Erythroblast (primary cell): ENCODE measurements around the gene VSX1.

Experiments
- DNase-seq, 2 experiments: peaks; one replicate each; lab custom pipeline; 2025; lab: John Stamatoyannopoulos, UW
- GATA1 ChIP-seq: IDR thresholded peaks from 2 replicates; pipeline ENCODE4 v1.6.1; 2011; ENCODE audit warnings: low read depth, mild to moderate bottlenecking, control low read depth, low read length, moderate library complexity
- POLR2A ChIP-seq: IDR thresholded peaks from 2 replicates; pipeline ENCODE4 v1.6.1; 2011; ENCODE audit warnings: mild to moderate bottlenecking, low read length

Gene VSX1

GRCh38 chr20:25081730-25082497 lies at the start of gene VSX1:
Gene VSX1 (minus strand): TSS chr20:25082141. CDS start chr20:25082096, 45 bp downstream.
- TF ChIP-seq POLR2A (no peak), GATA1 (no peak)
- DNase-seq: no peak

- no peak for DNase-seq
Observed at GRCh38 chr20:25129908-25130307, 48.0 kb upstream of the VSX1 start.

GRCh38 chr20:25129428-25129827 lies 47.5 kb upstream of the VSX1 start:
- DNase-seq: no peak
- TF ChIP-seq POLR2A (no peak), GATA1 (no peak)

More at GRCh38 chr20:25129908-25130307, 48.0 kb upstream of the VSX1 start:
- no peak for TF ChIP-seq POLR2A
- TF ChIP-seq GATA1: no peak

- DNase-seq: no peak
- TF ChIP-seq POLR2A: no peak
- no peak for TF ChIP-seq GATA1
Observed at GRCh38 chr20:25128649-25129048, 46.7 kb upstream of the VSX1 start.

GRCh38 chr20:25127761-25128537 lies 46.0 kb upstream of the VSX1 start:
- no peak for TF ChIP-seq POLR2A
- TF ChIP-seq GATA1: no peak

GRCh38 chr20:25126204-25127029 lies 44.5 kb upstream of the VSX1 start:
- no peak for DNase-seq
- TF ChIP-seq GATA1 (no peak), POLR2A (no peak)

More at GRCh38 chr20:25127761-25128537, 46.0 kb upstream of the VSX1 start:
- DNase-seq: no peak

GRCh38 chr20:25125636-25126035 lies 43.7 kb upstream of the VSX1 start:
- no peak for DNase-seq
- no peak for TF ChIP-seq GATA1
- TF ChIP-seq POLR2A: no peak

- TF ChIP-seq GATA1 (no peak), POLR2A (no peak)
- DNase-seq: no peak
Observed at GRCh38 chr20:25120920-25121319, 39.0 kb upstream of the VSX1 start.

- no peak for DNase-seq
- TF ChIP-seq POLR2A (no peak), GATA1 (no peak)
Observed at GRCh38 chr20:25120457-25120856, 38.5 kb upstream of the VSX1 start.

GRCh38 chr20:25118529-25118928 lies 36.6 kb upstream of the VSX1 start:
- TF ChIP-seq GATA1 (no peak), POLR2A (no peak)

GRCh38 chr20:25117990-25118389 lies 36.0 kb upstream of the VSX1 start:
- TF ChIP-seq POLR2A (no peak), GATA1 (no peak)
- no peak for DNase-seq

More at GRCh38 chr20:25118529-25118928, 36.6 kb upstream of the VSX1 start:
- DNase-seq: no peak

GRCh38 chr20:25116739-25117458 lies 35.0 kb upstream of the VSX1 start:
- TF ChIP-seq GATA1: no peak
- TF ChIP-seq POLR2A: no peak
- no peak for DNase-seq

- TF ChIP-seq POLR2A (no peak), GATA1 (no peak)
Observed at GRCh38 chr20:25103526-25103925, 21.6 kb upstream of the VSX1 start.

More at GRCh38 chr20:25103526-25103925, 21.6 kb upstream of the VSX1 start:
- no peak for DNase-seq
